ENCODE measurements around the gene FOXJ3.

The FOXJ3 gene

DNA sequence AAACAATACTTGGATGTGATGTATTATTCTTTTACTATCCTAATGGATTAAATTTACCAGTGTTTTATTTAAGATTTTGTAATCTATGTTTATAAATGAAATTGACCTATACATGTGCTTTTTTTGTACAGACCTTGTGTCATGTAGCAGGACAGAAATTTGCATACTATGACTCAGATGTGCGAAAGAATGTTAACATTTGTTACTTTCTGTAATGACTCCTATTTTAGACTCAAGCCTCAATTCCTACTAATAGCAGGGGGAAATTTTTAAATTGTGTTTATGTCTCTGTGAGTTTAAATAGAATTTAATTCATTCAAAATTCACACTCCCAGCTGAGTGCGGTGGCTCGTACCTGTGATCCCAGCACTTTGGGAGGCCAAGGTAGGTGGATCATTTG, 23.8 kb upstream of the FOXJ3 start:
- in situ Hi-C loops (cut with HindIII; ENCODE audit: low pct_unique_long_range_greater_than_20kb, low sequenced_read_pairs) = no loop called here
- DNase-seq (ENCODE audit: low read depth in 1 of 2, low spot score in 1 of 2) = no peak
- TF ChIP-seq JUND (IDR thresholded peaks at IDR 0.05; ENCODE audit: low read depth) = no peak

DNA sequence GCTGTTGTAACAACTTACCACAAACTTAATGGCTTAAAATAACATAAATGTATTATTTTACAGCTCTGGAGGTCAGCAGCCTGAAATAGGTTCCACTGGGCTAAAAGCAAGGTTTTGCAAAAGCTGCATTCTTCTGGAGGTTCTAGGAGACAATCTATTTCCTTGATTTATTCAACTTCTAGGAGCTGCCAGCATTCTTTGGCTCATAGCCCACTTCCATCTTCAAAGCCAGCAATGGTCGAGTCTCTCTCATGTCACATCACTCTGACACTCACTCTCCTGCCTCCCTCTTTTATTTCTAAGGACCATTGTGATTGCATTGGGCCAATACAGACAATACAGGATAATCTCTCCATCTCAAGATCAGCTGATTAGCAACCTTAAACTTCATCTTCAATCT, 15.1 kb upstream of the FOXJ3 start:
- no peak for TF ChIP-seq JUND (IDR thresholded peaks at IDR 0.05; ENCODE audit: low read depth)
- no peak for DNase-seq (ENCODE audit: low read depth in 1 of 2, low spot score in 1 of 2)
- in situ Hi-C loops (cut with HindIII; ENCODE audit: low pct_unique_long_range_greater_than_20kb, low sequenced_read_pairs) = no loop called here

DNA sequence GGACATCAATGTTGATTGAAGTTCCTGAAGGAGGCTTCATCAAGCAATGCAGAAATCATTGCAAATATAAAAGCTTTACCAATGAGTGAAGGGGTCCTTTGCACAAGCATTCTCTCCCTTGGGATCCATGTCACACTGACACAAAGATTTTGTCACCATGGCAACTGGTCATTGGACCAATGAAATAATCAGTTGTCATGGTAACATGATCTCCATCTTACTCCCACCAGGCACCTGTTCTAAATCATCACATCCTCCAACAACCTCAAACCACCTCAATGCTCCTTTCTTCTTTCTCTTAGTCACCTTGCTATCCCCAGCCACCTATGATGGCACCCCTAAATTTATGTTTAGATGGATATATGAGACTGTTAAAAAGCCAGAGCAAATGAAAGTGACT, 13.5 kb upstream of the FOXJ3 start:
- no peak for DNase-seq (ENCODE audit: low read depth in 1 of 2, low spot score in 1 of 2)
- in situ Hi-C loops (cut with HindIII; ENCODE audit: low pct_unique_long_range_greater_than_20kb, low sequenced_read_pairs) = no loop called here
- TF ChIP-seq JUND (IDR thresholded peaks at IDR 0.05; ENCODE audit: low read depth) = no peak

DNA sequence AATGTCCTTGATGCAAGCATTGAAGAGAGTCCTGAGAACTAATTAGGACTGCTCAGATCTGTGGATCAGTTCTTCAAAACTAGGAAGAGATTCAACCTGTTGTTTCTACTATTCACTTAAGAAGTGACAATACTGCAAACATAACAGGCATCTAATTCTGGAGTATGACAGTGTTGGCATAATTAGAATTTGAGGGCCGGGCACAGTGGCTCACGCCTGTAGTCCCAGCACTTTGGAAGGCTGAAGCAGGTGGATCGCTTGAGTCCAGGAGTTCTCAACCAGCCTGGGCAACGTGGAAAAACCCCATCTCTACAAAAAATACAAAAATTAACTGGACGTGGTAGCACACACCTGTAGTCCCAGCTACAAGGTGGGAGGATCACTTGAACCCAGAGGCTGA, 8.0 kb upstream of the FOXJ3 start:
- in situ Hi-C loops (cut with HindIII; ENCODE audit: low pct_unique_long_range_greater_than_20kb, low sequenced_read_pairs) = no loop called here
- TF ChIP-seq JUND (IDR thresholded peaks at IDR 0.05; ENCODE audit: low read depth) = no peak
- DNase-seq (ENCODE audit: low read depth in 1 of 2, low spot score in 1 of 2) = no peak

DNA sequence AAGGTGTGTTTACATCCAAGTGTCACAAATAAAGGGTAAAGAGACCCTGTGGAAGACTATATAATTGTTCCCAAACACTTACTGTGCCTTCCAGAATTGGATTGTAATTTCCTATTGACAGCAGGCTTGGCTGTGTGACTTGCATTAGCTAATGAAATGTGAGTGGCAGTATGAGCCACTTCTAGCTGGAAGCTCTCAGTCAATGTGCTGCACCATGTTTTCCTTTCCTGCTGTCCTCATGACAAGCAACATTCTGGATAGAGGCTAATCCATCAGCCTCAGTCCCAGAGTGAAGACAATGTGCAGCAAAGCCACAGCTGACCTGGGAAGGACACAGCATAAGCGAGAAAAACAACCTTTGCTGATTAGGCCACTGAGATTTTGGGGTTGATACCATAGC, 5.9 kb upstream of the FOXJ3 start:
- in situ Hi-C loops (cut with HindIII; ENCODE audit: low pct_unique_long_range_greater_than_20kb, low sequenced_read_pairs) = no loop called here
- peak in 1 of 2 experiments; percentile 2 for DNase-seq (ENCODE audit: low read depth in 1 of 2, low spot score in 1 of 2)
- no peak for TF ChIP-seq JUND (IDR thresholded peaks at IDR 0.05; ENCODE audit: low read depth)

DNA sequence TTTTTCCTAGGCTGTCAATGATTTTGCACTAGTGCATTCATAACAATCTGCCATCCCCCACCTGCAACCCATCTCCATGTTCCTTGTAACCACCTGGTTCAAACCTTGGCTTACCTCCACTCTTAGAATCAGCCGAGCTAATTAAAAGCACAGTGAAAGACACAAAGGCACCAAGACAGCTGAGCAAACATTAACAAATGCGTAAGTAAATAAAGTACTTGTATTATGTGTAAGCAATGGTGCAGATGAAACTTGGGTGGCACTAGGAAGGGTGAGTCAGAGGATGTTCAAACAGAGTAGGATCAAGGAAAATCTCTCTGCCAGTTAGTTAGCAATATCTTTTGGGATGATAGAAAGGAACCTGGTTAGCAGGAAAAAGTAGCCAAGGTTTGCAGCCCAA, 5.1 kb upstream of the FOXJ3 start:
- peak; percentile 86 for TF ChIP-seq JUND (IDR thresholded peaks at IDR 0.05; ENCODE audit: low read depth)
- in situ Hi-C loops (cut with HindIII; ENCODE audit: low pct_unique_long_range_greater_than_20kb, low sequenced_read_pairs) = no loop called here
- DNase-seq (ENCODE audit: low read depth in 1 of 2, low spot score in 1 of 2) = peak; percentile 22 to 93

DNA sequence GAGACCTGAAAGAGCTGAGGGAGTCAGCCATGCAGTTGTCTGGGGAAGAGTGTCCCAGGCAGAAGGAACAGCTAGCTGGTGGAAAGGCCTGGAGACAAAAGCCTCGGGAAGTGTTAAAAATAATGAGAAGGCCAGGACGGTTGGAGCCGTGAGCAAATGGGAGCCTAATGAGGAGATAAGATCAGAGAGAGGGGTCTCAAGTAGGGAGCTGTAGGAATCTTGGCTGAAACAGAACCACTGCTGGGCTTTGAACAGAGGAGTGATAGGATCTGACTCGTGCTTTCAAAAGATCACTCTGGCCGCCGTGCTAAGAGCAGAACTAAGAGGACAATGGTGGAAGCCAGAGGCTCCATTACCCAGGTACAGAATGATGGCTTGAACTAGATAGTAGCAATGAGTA, 1.9 kb upstream of the FOXJ3 start:
- TF ChIP-seq JUND (IDR thresholded peaks at IDR 0.05; ENCODE audit: low read depth) = no peak
- in situ Hi-C loops (cut with HindIII; ENCODE audit: low pct_unique_long_range_greater_than_20kb, low sequenced_read_pairs) = no loop called here
- no peak for DNase-seq (ENCODE audit: low read depth in 1 of 2, low spot score in 1 of 2)

DNA sequence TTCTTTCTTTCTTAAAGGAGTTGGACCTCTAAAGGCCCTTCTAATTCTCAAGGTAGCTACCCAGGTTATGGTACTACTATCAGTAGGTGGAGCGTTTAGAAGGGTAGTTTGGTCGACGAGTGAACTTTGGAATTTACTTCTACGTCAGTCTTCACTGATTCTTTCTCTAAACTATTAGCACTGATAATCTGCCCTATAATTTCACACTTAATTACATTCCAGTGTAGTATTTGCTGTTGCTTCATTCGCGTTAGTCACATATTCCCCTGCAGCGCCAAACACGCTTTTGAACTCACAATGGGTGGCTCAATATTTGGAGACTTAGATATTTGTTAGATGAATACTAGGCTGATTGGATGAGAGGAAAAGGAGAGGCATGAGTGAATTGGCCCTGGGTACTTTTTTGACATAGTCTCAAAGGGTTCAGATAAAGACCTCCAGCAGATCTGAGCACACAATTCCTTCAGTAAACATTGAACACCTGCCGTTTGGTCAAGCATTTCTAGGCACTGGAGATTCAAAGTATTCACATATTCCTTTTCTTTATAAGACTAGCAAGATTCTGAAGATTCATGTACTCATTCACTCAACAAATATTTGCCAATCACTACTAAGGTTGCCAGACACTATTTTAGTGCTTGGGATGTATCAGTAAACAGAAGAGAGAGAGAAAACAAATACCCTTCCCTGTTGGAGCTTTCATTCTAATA, 929 bp upstream of the FOXJ3 start:
- in situ Hi-C loops (cut with HindIII; ENCODE audit: low pct_unique_long_range_greater_than_20kb, low sequenced_read_pairs) = no loop called here
- no peak for TF ChIP-seq JUND (IDR thresholded peaks at IDR 0.05; ENCODE audit: low read depth)
- DNase-seq (ENCODE audit: low read depth in 1 of 2, low spot score in 1 of 2) = peak; percentile 17 to 53

DNA sequence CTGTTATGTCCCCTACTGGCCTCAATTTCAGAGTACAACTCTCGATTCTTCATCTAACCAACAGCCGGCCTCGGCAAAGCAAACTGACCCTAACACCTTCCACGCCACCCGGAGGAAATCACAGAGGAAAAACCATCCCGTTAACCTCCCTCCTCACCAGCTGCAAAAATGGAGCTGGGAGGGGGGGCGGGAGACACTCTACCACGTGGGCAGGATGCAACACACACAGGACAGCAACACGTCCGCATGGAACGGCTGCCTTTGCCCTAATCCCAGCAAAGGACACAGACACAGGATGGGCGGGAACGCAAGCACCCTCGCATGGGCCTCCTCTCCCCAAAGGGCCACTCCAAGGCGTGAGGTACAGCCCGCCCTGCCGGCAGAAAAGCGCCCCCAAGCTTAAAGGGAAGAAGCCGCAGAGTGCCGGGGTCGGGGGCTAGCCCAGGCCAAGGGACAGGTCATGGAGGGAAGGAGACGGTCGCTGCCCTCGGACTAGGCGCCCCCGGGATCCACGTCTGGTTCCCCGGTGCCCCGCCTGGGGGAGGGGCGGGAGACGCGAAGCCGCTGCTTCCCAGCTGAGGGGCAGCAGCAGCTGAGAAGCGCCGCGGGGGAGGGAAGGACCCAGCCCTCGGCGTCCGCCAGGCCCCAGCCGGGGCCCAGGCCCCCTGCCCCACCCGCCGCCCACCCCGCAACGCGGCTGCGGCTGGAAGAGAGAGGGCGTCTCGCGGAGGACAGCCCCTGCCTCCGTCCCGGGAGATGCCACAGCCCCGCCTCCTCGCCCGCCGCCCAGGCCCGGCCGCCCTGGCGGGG, 590 bp downstream of the FOXJ3 start:
- no peak for TF ChIP-seq JUND (IDR thresholded peaks at IDR 0.05; ENCODE audit: low read depth)
- peak; percentile 14 to 65 for DNase-seq (ENCODE audit: low read depth in 1 of 2, low spot score in 1 of 2)
- in situ Hi-C loops (cut with HindIII; ENCODE audit: low pct_unique_long_range_greater_than_20kb, low sequenced_read_pairs) = no loop called here

DNA sequence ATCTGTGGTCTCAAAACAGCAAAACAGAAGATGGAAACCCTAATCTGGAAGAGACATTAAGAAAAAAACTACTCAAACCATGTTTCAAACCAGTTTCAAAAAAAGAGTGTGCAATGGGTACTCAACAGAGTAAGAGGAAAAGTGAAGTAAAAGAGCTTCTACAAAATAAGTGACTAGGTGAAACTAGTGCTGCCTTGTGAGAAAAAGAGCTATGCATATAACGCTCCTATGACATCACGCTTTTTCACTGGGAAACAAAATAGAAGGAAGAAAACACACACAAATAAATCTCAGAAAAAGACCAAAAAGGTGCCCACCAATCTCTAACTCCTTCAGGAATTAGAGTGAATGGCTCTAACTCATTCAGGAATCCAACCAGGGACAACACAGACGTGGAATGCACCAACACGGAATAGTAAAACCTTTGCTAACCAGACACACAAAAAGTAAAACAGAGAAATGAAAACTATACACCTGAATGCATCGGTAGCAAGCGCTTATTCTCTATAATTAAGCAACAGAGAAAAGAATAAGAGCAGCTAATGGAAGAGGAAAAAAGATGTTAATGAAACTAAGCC, 1.3 kb downstream of the FOXJ3 start:
- in situ Hi-C loops (cut with HindIII; ENCODE audit: low pct_unique_long_range_greater_than_20kb, low sequenced_read_pairs) = no loop called here
- no peak for DNase-seq (ENCODE audit: low read depth in 1 of 2, low spot score in 1 of 2)
- TF ChIP-seq JUND (IDR thresholded peaks at IDR 0.05; ENCODE audit: low read depth) = no peak

DNA sequence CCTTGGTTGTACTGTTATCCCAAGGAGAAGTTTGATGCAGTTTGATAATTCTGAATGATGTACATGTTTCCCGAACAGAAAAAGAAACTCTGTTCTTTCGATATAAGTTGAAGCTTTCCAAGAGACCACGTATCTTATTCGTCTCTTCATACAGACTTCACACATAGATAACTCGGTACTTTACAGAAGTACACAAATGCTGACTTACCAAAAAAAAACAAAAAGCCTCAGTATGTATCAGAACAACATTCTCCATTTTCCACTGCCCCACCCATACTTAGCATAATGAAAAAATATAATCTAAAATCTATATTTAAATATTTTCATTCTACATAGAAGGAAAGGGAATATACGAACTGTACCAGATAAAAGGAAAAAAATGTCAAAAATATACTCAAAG, 2.2 kb downstream of the FOXJ3 start:
- no peak for DNase-seq (ENCODE audit: low read depth in 1 of 2, low spot score in 1 of 2)
- TF ChIP-seq JUND (IDR thresholded peaks at IDR 0.05; ENCODE audit: low read depth) = no peak
- in situ Hi-C loops (cut with HindIII; ENCODE audit: low pct_unique_long_range_greater_than_20kb, low sequenced_read_pairs) = no loop called here

DNA sequence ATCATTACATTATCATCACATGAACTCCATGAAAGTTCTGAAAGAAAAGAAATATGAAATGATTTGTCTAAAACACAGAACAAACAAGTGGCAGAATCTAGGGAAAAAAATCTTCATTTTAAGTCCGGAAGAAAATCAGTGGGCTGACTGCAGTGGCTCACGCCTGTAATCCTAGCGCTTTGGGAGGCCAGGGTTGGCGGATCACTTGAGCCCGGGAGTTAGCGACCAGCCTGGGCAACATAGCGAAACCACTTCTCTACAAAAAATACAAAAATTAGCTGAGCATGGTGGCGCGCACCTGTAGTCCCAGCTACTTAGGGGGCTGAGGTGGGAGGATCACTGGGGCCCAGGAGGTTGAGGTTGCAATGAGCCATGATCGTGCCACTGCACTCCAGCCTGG, 4.8 kb downstream of the FOXJ3 start:
- TF ChIP-seq JUND (IDR thresholded peaks at IDR 0.05; ENCODE audit: low read depth) = no peak
- in situ Hi-C loops (cut with HindIII; ENCODE audit: low pct_unique_long_range_greater_than_20kb, low sequenced_read_pairs) = no loop called here
- DNase-seq (ENCODE audit: low read depth in 1 of 2, low spot score in 1 of 2) = no peak

DNA sequence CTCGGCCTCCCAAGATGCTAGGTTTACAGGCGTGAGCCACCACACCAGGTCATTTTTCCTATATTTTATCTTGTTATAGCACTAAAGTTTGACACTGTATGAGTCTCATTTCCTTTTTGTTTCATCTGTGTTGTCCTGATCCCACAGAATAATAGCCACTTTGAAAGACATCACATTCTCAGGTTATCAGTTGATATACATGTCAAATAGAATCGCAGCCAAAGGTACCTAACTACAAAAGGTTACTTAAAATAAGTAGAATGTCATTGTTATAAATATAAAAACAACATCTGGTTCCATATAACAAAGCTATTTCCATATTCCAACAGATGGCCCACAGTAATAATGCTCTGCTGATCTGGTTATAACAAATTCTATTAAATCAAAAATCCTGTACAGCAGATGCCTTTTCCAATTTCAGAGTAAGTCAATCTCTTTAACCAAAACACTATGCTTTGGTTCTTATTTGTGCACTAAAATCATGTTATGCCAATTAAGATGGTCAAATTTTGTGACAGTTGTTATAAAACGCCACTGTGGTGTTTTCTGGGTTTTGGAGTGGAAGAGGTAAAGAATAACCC, 6.0 kb downstream of the FOXJ3 start:
- DNase-seq (ENCODE audit: low read depth in 1 of 2, low spot score in 1 of 2) = no peak
- in situ Hi-C loops (cut with HindIII; ENCODE audit: low pct_unique_long_range_greater_than_20kb, low sequenced_read_pairs) = no loop called here

More for the DNA sequence above, 6.0 kb downstream of the FOXJ3 start:
- TF ChIP-seq JUND (IDR thresholded peaks at IDR 0.05; ENCODE audit: low read depth) = no peak

Data from T47D (cell line).